Ectodermal cell (in vitro differentiated cells): ENCODE measurements around the gene KCNJ9.
"Not testable (repeated sequence)": the region's sequence is repeated elsewhere in the genome, so short reads cannot be mapped to it uniquely, and the experiment has no call there.

Experiments used
- H3K27ac ChIP-seq: 2 replicates; pipeline ENCODE4 v1.7.0; 2013; ENCODE audit warnings: mild to moderate bottlenecking, low read depth, low read length; ENCODE audit not compliant: insufficient read depth, poor library complexity, severe bottlenecking
- H3K27me3 ChIP-seq: 2 replicates; pipeline ENCODE4 v1.7.0; 2013; ENCODE audit warnings: mild to moderate bottlenecking, low read length; ENCODE audit not compliant: insufficient read depth, control insufficient read depth, poor library complexity, severe bottlenecking
- H3K36me3 ChIP-seq: one replicate; pipeline ENCODE4 v1.7.0; 2013; ENCODE audit warnings: low read length; ENCODE audit not compliant: control insufficient read depth, insufficient read depth
- H3K4me1 ChIP-seq: one replicate; pipeline ENCODE4 v1.7.0; 2013; ENCODE audit warnings: low read length; ENCODE audit not compliant: control insufficient read depth, insufficient read depth
- H3K4me3 ChIP-seq: 2 replicates; pipeline ENCODE4 v1.7.0; 2013; ENCODE audit warnings: low read depth, low read length, control low read depth; ENCODE audit not compliant: insufficient read depth
- H3K9me3 ChIP-seq: 2 replicates; pipeline ENCODE4 v1.7.0; 2013; ENCODE audit warnings: mild to moderate bottlenecking, low read length, moderate library complexity; ENCODE audit not compliant: control insufficient read depth
- WGBS, 2 experiments: methylation state at CpG; one replicate each; pipeline ENCODE4 v1.1.7; 2013; ENCODE audit warnings: missing lambda C conversion rate in 2 of 2; 5-methylcytosine and 5-hydroxymethylcytosine counted together

Gene KCNJ9

DNA sequence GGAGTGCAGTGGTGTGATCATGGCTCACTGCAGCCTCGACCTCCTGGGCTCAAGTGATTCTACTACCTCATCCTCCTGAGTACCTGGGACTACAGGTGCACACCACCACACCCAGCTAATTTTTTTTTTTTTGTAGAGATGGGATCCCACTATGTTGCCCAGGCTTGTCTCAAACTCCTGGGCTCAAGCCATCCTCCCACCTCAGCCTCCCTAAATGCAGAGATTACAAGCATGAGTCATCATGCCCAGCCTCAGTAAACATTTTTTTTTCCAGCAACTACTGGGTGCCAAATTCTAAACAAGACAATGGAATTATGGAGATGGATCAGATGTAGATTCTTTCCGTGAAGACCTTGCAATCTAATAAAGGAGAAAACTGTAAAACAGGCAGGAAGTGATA is 31.2 kb upstream of the KCNJ9 start:
- H3K27ac ChIP-seq, H3K36me3 ChIP-seq, H3K4me3 ChIP-seq, H3K9me3 ChIP-seq: not testable (repeated sequence)
- WGBS, 2 experiments, result 85 to 92% methylated on average over 2 of the region's 2 CpGs
- peaks cover 39% of the 10 kb centered on the region for H3K27me3 ChIP-seq
- peaks cover 28% of the 10 kb centered on the region for H3K4me1 ChIP-seq

DNA sequence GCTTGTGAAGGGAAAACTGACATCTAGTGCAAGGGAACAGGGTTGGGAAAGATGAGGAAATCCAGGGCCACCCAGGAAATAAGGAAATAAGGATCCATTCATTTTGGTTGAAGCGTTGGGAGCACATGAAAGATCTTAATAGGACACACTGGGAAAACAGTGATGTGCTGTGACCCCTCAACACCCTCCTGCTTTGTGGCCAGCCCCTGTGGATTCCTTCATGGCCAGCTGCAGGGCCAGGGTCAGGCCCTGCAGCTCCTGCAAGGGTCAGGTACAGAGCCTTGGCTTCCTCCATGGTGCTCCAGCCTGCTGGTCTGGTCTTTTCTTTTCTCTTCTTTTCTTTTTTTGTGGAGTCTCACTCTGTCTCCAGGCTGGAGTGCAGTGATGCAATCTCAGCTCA is 30.7 kb upstream of the KCNJ9 start:
- Histone ChIP-seq H3K4me3 (no peak overlapping the region), H3K4me1 (peaks cover 28% of the 10 kb centered on the region), H3K9me3 (no peaks in the 10 kb centered on the region), H3K27ac (no peak overlapping the region), H3K36me3 (no peaks in the 10 kb centered on the region), H3K27me3 (peaks cover 40% of the 10 kb centered on the region)
- WGBS, 2 experiments, result 96% methylated on average over 1 of the region's 1 CpG

DNA sequence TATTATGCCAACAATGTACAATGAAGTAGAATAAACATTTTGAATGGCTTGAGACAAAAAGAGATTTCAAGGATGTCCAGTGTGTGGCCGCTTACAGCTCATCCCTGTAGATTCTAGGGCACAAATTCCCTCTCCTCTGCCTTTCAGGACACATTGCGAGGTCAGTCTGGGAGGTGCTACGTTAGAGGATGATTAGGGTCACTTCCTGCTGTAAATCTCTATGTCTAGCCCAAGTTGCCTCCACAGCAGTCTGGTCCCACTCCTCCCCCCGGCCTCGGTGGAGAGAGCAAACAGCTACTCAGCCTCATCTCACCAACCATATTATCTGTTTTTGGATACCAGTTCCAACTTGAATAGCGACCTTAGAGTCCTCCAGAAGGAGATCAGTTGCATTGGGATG is 28.4 kb upstream of the KCNJ9 start:
- Histone ChIP-seq H3K9me3 (no peaks in the 10 kb centered on the region), H3K27me3 (peaks cover 46% of the 10 kb centered on the region), H3K4me3 (no peak overlapping the region), H3K27ac (no peak overlapping the region), H3K4me1 (peaks cover 19% of the 10 kb centered on the region), H3K36me3 (no peaks in the 10 kb centered on the region)
- WGBS, 2 experiments, result 84 to 89% methylated on average over 6 of the region's 6 CpGs

DNA sequence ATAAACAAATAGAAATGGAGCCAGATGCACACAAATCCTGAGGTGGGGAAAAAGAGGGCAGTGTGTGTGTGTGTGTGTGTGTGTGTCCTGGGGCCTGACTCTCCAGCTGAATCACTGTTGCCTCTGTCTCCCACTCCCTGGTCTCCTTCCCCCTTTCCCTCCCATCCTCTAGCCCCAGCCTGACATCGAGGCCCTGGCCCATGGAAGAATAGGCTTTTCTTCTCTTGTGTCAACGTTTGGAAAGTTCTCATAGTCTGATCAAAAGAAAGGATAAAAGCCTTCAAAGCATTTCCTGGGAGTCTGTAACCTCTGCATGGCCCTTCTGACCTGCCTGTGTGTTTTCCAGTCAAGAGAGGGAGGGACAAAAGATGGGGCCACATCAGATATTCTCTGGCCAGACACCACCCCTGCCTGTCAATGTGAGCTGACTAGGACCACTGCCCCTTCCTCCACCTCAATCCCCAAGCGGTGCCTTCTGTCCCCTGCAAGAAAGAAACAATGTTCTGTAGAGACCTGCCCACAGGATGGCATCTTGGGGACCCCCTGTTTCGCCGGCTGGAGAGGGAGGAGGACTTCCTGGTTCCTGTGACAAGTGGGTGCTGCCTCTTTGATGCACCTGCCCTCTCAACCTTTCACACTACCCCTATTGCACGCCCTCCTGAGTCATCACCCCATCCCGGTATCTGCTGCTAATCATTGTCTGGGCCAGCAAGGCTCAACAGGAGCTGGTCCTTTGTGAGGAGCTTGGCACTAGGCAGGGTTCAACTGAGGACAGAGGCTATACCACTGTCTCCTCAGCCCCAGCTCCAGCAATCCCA is 27.6 kb upstream of the KCNJ9 start:
- WGBS, 2 experiments, result 59 to 68% methylated on average over 7 of the region's 7 CpGs
- Histone ChIP-seq H3K36me3 (no peaks in the 10 kb centered on the region), H3K4me3 (no peak overlapping the region), H3K4me1 (peaks cover 12% of the 10 kb centered on the region), H3K27ac (no peak overlapping the region), H3K9me3 (no peaks in the 10 kb centered on the region), H3K27me3 (peaks cover 43% of the 10 kb centered on the region)

DNA sequence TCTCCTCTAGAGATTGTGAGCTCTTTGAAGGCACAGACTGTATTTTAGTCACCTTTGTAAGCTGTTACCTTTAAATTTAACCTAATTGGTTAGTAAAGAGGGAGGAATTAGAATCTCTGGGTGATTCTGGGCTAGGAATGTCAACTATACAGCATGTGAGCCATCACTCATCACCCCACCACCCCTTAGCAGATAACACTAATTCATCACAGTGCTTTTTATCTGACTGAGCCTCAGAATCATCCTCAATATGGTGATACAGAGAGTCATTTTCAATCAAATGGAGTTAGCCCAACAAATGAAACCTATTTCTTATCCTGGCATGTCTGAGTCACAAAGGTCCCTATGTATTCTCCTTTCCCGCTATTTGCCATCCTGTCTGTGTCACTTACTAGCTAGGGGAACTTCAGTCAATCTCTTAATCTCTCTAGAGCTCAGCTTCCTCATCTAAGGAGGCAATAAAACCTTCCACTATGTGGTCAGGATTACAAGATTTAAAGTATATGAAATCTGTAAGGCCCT is 24.6 kb upstream of the KCNJ9 start:
- H3K27me3 ChIP-seq, result peaks cover 37% of the 10 kb centered on the region
- 89 to 94% methylated on average over 1 of the region's 1 CpG for WGBS, 2 experiments
- no peaks in the 10 kb centered on the region for H3K36me3 ChIP-seq
- peaks cover 9% of the 10 kb centered on the region for H3K4me1 ChIP-seq
- H3K4me3 ChIP-seq, result no peak overlapping the region
- no peak overlapping the region for H3K27ac ChIP-seq
- H3K9me3 ChIP-seq, result no peaks in the 10 kb centered on the region

DNA sequence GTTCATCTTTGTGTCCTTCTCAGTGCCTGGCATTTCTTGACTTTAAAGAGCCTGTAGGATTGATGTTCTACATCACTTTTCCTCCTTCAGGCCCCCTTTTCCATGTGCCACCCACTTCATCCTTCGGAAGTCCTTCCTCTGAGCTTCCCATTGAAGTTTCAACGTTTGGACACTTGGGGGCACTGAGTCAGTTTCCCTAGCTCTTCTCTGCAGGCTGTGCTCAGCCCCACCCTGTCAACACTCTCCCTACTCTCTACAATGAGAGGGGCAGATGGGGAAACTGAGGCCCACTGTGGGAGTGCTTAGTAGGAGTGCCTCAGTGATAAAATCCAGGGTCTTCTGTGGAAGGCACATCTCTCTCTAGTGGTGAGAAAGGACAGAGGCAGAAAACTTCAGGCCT is 23.3 kb upstream of the KCNJ9 start:
- Histone ChIP-seq H3K27ac (no peak overlapping the region), H3K4me1 (peaks cover 23% of the 10 kb centered on the region), H3K36me3 (no peaks in the 10 kb centered on the region), H3K4me3 (no peak overlapping the region), H3K9me3 (no peaks in the 10 kb centered on the region), H3K27me3 (peaks cover 26% of the 10 kb centered on the region)
- WGBS, 2 experiments, result 41% methylated on average over 2 of the region's 2 CpGs

DNA sequence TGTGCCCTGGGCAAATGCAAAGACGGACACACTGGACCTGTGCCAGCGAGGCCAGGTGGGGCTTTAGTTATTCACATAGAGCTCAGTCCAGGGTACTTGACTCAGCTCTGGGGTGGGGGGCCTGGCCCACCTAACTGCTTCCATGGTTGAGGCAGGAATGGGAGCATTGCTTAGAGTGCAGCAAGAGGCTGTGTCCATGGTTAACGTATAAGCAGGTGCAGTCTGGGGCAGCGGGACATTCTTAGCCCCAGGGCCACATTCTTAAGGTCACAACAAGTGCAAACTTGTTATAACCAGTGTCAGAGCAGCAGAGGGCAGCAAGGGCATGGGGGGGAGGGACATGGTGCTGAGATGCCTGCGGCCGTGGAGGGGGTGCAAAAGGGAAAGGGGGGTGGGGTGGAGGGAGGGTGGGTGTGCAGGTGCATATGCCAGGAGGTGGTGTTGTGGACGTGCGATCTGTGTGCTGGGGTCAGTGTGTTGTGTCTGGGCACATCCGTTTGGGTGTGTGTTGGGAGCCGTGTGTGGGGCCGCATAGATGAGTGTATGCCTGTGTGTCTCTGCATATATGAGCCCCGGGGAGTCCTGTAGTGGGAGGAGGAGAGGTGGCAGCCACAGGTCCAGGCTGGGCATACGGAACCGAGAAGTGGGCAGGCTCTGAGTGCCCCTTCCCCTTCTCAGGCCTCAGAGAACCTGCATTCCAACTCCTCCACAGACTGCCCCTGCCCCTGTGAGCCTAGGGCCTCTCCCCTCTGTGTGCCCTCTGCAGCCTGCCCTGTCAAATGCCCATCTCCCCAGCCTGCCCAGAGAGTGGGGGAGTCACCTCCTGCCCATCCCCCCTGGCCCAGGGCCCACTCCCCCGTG is 19.7 kb upstream of the KCNJ9 start:
- Histone ChIP-seq H3K36me3 (no peaks in the 10 kb centered on the region), H3K27ac (no peak overlapping the region), H3K4me1 (peaks cover 16% of the 10 kb centered on the region), H3K9me3 (no peaks in the 10 kb centered on the region), H3K4me3 (no peak overlapping the region), H3K27me3 (peaks cover 12% of the 10 kb centered on the region)
- WGBS, 2 experiments, result 67% methylated on average over 15 of the region's 15 CpGs

DNA sequence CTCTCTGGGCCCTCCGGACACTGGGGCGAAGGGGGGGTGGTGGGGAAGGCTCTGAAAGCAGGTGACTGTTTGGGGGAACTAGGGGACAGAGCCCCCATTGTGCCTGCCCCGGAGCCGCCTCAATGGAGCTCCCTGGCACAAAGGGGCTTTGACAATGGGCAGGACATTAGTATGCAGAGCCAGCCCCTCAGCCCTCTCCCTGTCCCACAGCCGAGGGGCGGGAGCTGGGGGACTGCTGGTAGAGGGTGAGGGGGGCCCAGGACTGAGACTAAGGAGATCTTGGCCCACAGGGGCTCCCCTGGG is 19.2 kb upstream of the KCNJ9 start:
- Histone ChIP-seq H3K36me3 (no peaks in the 10 kb centered on the region), H3K4me1 (peaks cover 22% of the 10 kb centered on the region), H3K4me3 (no peak overlapping the region), H3K9me3 (no peaks in the 10 kb centered on the region), H3K27ac (no peak overlapping the region), H3K27me3 (peaks cover 7% of the 10 kb centered on the region)
- 20 to 31% methylated on average over 6 of the region's 6 CpGs for WGBS, 2 experiments

DNA sequence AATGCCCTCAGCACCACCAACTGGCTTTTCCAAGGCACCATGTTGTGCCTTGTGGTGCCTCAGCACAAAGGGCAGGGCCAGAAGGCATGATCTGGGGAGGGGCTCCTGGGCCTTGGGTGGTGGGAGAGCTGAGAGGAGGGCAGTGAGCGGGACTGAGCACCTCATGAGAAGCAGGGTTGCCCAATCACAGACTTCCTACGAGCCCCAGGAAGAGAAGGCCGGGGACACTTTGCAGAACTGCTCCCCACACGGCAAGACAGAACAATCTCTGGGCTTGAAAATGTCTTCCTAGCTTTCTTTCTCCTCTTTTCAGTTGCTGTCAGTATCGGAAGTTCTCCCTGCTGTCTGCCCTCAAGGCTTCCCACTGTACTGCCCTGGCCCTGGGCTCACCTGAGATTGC is 18.2 kb upstream of the KCNJ9 start:
- Histone ChIP-seq H3K27me3 (peaks cover 7% of the 10 kb centered on the region), H3K4me1 (peaks cover 27% of the 10 kb centered on the region), H3K36me3 (no peaks in the 10 kb centered on the region), H3K9me3 (no peaks in the 10 kb centered on the region), H3K4me3 (no peak overlapping the region), H3K27ac (no peak overlapping the region)
- 90 to 91% methylated on average over 5 of the region's 5 CpGs for WGBS, 2 experiments

DNA sequence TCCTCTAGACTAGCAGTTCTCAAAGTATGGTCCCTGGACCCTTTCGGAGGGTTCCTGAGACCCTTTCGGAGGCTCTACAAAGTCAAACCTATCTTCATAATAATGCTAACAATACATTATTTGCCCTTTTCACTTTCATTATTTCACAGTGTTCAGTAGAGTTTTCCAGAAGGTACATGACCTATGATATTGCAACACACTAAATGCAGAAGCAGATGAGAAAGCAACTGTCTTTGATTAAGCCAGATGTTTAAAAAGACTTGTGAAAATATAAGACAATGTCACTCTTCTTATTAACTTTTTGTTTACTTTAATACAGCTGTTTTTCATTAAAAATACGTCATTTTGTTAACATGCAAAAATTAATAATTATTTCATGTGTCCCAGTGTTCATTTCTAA is 17.2 kb upstream of the KCNJ9 start:
- H3K27me3 ChIP-seq, result peaks cover 14% of the 10 kb centered on the region
- H3K36me3 ChIP-seq, result no peaks in the 10 kb centered on the region
- no peak overlapping the region for H3K27ac ChIP-seq
- 91% methylated on average over 2 to 3 of the region's 3 CpGs for WGBS, 2 experiments
- no peaks in the 10 kb centered on the region for H3K9me3 ChIP-seq
- peaks cover 27% of the 10 kb centered on the region for H3K4me1 ChIP-seq
- no peak overlapping the region for H3K4me3 ChIP-seq
